GM23338 (cell line): ENCODE measurements around the gene MKRN2OS. TPM values are rescaled to one million over a fixed set of nuclear protein-coding genes. Genes with fewer than 3 reads are reported as not detected.

ENCODE experiments used
- ATAC-seq: fragments of 200-7000 bp; cut with Tn5 transposase; 3 replicates; pipeline ENCODE4 v1.9.1; 2020
- DNase-seq: peaks from one replicate; pipeline ENCODE4 v3.0.0-alpha.2; 2015; ENCODE audit warnings: low spot score
- H2AFZ ChIP-seq: fragments of 200-600 bp; sonication (generic); 2 replicates; pipeline ENCODE4 v1.8.0; 2016; ENCODE audit warnings: antibody characterized with exemption, mild to moderate bottlenecking, moderate library complexity
- H3F3A ChIP-seq: fragments of 200-600 bp; sonication (generic); replicated peaks from 2 replicates; pipeline ENCODE4 v1.8.0; 2017; ENCODE audit warnings: antibody characterized with exemption, mixed run types, low read depth
- H3K27ac ChIP-seq: fragments of 200-600 bp; sonication (generic); 2 replicates; pipeline ENCODE4 v1.6.1; 2016; ENCODE audit warnings: low read depth
- H3K27me3 ChIP-seq: fragments of 200-600 bp; sonication (generic); 2 replicates; pipeline ENCODE4 v1.8.0; 2016; ENCODE audit warnings: mild to moderate bottlenecking, mixed run types, moderate library complexity; ENCODE audit not compliant: insufficient read depth
- H3K36me3 ChIP-seq: fragments of 200-600 bp; sonication (generic); 2 replicates; pipeline ENCODE4 v1.8.0; 2016; ENCODE audit warnings: mild to moderate bottlenecking; ENCODE audit not compliant: insufficient read depth
- H3K4me1 ChIP-seq: fragments of 200-600 bp; sonication (generic); 2 replicates; pipeline ENCODE4 v1.8.0; 2016; ENCODE audit warnings: mild to moderate bottlenecking, moderate library complexity; ENCODE audit not compliant: insufficient read depth
- H3K4me2 ChIP-seq: fragments of 200-600 bp; sonication (generic); 2 replicates; pipeline ENCODE4 v1.7.1; 2017; ENCODE audit warnings: mixed run types
- H3K4me3 ChIP-seq: fragments of 200-600 bp; sonication (generic); 2 replicates; pipeline ENCODE4 v1.6.1; 2016; ENCODE audit warnings: mixed run types
- H3K79me2 ChIP-seq: fragments of 200-600 bp; sonication (generic); replicated peaks from 2 replicates; pipeline ENCODE4 v1.8.0; 2017; ENCODE audit warnings: mild to moderate bottlenecking; ENCODE audit not compliant: insufficient read depth
- H3K9me2 ChIP-seq: fragments of 200-600 bp; sonication (generic); 2 replicates; pipeline ENCODE4 v1.8.0; 2017; ENCODE audit not compliant: insufficient read depth
- H4K20me1 ChIP-seq: fragments of 200-600 bp; sonication (generic); replicated peaks from 2 replicates; pipeline ENCODE4 v1.8.0; 2017; ENCODE audit warnings: mild to moderate bottlenecking; ENCODE audit not compliant: insufficient read depth
- H3K27ac Mint-ChIP-seq: 2 replicates; pipeline ENCODE4 v1.8.0; 2020; ENCODE audit warnings: inconsistent platforms, mild to moderate bottlenecking, moderate library complexity, mixed read lengths
- H3K27me3 Mint-ChIP-seq: 3 replicates; pipeline ENCODE4 v1.8.0; 2022; ENCODE audit warnings: low read depth, mild to moderate bottlenecking, moderate library complexity, mixed read lengths, inconsistent platforms; ENCODE audit not compliant: insufficient read depth, poor library complexity
- H3K36me3 Mint-ChIP-seq: 3 replicates; pipeline ENCODE4 v1.8.0; 2021; ENCODE audit warnings: low read depth, mild to moderate bottlenecking, inconsistent platforms, moderate library complexity, mixed read lengths
- H3K4me1 Mint-ChIP-seq: 3 replicates; pipeline ENCODE4 v1.8.0; 2020; ENCODE audit warnings: mild to moderate bottlenecking, inconsistent platforms, mixed read lengths
- H3K4me3 Mint-ChIP-seq: 3 replicates; pipeline ENCODE4 v1.8.0; 2021; ENCODE audit warnings: moderate library complexity, mild to moderate bottlenecking, inconsistent platforms, mixed read lengths
- H3K9me3 Mint-ChIP-seq: 3 replicates; pipeline ENCODE4 v1.8.0; 2020; ENCODE audit warnings: moderate library complexity, mild to moderate bottlenecking, inconsistent platforms, mixed read lengths
- CREB1 ChIP-seq: fragments of 250-450 bp; sonication (Bioruptor Pico); IDR thresholded peaks from 2 replicates; pipeline ENCODE4 v1.5.0; 2020; ENCODE audit warnings: low read depth, mild to moderate bottlenecking, moderate library complexity
- ETS1 ChIP-seq: IDR thresholded peaks from 2 replicates; pipeline ENCODE4 v1.6.1; 2016; ENCODE audit warnings: antibody characterized with exemption
- EZH2 ChIP-seq: fragments of 200-600 bp; sonication (generic); IDR thresholded peaks from one replicate; pipeline ENCODE4 v1.8.0; 2017; ENCODE audit warnings: antibody characterized with exemption, mild to moderate bottlenecking, low read depth; ENCODE audit not compliant: unreplicated experiment
- EZH2phosphoT487 ChIP-seq: fragments of 200-600 bp; sonication (generic); IDR thresholded peaks from one replicate; pipeline ENCODE4 v1.8.1; 2018; ENCODE audit warnings: antibody characterized with exemption; ENCODE audit not compliant: unreplicated experiment
- JUNB ChIP-seq: IDR thresholded peaks from one replicate; pipeline ENCODE4 v1.6.1; 2016; ENCODE audit warnings: antibody characterized with exemption; ENCODE audit not compliant: unreplicated experiment
- NANOG ChIP-seq: IDR thresholded peaks from 2 replicates; pipeline ENCODE4 v1.6.1; 2016; ENCODE audit warnings: antibody characterized with exemption, borderline replicate concordance
- POLR2AphosphoS5 ChIP-seq: IDR thresholded peaks from 2 replicates; pipeline ENCODE4 v1.6.1; 2016; ENCODE audit warnings: antibody characterized with exemption, low read depth
- STAT1 ChIP-seq: IDR thresholded peaks from one replicate; pipeline ENCODE4 v1.6.1; 2016; ENCODE audit warnings: antibody characterized with exemption; ENCODE audit not compliant: unreplicated experiment
- ZNF114 ChIP-seq: fragments of 250-450 bp; sonication (Bioruptor Pico); IDR thresholded peaks from 2 replicates; pipeline ENCODE4 v1.5.0; 2020; ENCODE audit warnings: mild to moderate bottlenecking, moderate library complexity
- ZNF331 ChIP-seq: fragments of 250-450 bp; sonication (Bioruptor Pico); IDR thresholded peaks from 2 replicates; pipeline ENCODE4 v1.5.0; 2020; ENCODE audit warnings: low read depth, mild to moderate bottlenecking, moderate library complexity
- ZNF462 ChIP-seq: fragments of 250-450 bp; sonication (Bioruptor Pico); IDR thresholded peaks from 2 replicates; pipeline ENCODE4 v1.5.0; 2020; ENCODE audit warnings: mild to moderate bottlenecking, moderate library complexity
- polyA plus RNA-seq: library from polyadenylated mRNA; unstranded; fragments of >200 nt; fragmentation: Nextera tagmentation; extraction: Ambion mirVana; gene quantifications from 2 replicates; pipeline ENCODE4 v1.2.1, GENCODE V29; 2016
- total RNA-seq: library from RNA; depleted of rRNA; stranded (reverse); fragments of >200 nt; shearing (Covaris generic); gene quantifications from 2 replicates; pipeline ENCODE4 v1.2.3, GENCODE V29; 2014
- TF ChIP-seq, protein P1 (sequence below), 2 experiments: fragments of 200-600 bp in 1 of 2; sonication (generic) in 1 of 2; conservative IDR thresholded peaks; 2 replicates each; pipeline versions ENCODE4 v1.5.1 to v1.6.1; 2016 to 2017; ENCODE audit warnings: antibody characterized with exemption in 2 of 2, low read depth in 2 of 2, mild to moderate bottlenecking in 2 of 2, moderate library complexity in 1 of 2
- TF ChIP-seq, protein P2 (sequence below): IDR thresholded peaks from one replicate; pipeline ENCODE4 v1.6.1; 2018; ENCODE audit warnings: antibody characterized with exemption; ENCODE audit not compliant: unreplicated experiment

MKRN2OS gene
- total and polyA plus RNA-seq, 2 experiments from 2014 or later = 0.55 TPM; not detected in 1

- 0 out of 2 replicates have a peak, but pooled peaks cover 8% of the 10 kb centered on the region for H4K20me1 ChIP-seq
- no peaks in the 10 kb centered on the region for H3F3A ChIP-seq
- Mint-ChIP-seq H3K9me3 (peaks cover 3% of the 10 kb centered on the region; the same call in 1 of the 3 replicates), H3K4me3 (no peak overlapping the region), H3K4me1 (no peaks in the 10 kb centered on the region; the same call in 2 of the 3 replicates), H3K27me3 (peaks cover 5% of the 10 kb centered on the region), H3K36me3 (peaks cover 65% of the 10 kb centered on the region), H3K27ac (peak overlapping the region; percentile 66; the same call in 1 of the 2 replicates)
- H2AFZ ChIP-seq = no peak overlapping the region
- no peak overlapping the region for H3K4me3 ChIP-seq
- no peak overlapping the region for H3K27ac ChIP-seq
- no peak for TF ChIP-seq JUNB
- no peak for TF ChIP-seq POLR2AphosphoS5
- TF ChIP-seq ETS1 = no peak
- TF ChIP-seq, protein P1, sequence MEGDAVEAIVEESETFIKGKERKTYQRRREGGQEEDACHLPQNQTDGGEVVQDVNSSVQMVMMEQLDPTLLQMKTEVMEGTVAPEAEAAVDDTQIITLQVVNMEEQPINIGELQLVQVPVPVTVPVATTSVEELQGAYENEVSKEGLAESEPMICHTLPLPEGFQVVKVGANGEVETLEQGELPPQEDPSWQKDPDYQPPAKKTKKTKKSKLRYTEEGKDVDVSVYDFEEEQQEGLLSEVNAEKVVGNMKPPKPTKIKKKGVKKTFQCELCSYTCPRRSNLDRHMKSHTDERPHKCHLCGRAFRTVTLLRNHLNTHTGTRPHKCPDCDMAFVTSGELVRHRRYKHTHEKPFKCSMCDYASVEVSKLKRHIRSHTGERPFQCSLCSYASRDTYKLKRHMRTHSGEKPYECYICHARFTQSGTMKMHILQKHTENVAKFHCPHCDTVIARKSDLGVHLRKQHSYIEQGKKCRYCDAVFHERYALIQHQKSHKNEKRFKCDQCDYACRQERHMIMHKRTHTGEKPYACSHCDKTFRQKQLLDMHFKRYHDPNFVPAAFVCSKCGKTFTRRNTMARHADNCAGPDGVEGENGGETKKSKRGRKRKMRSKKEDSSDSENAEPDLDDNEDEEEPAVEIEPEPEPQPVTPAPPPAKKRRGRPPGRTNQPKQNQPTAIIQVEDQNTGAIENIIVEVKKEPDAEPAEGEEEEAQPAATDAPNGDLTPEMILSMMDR (conservative IDR thresholded peaks at IDR 0.05; ENCODE audit: low read depth in 2 of 2) = no peak
- TF ChIP-seq ZNF462 (CRISPR knock-in tag) = no peak
- TF ChIP-seq EZH2phosphoT487 = no peak
- TF ChIP-seq ZNF331 = no peak
- TF ChIP-seq EZH2 = no peak
- TF ChIP-seq ZNF114 (CRISPR knock-in tag) = no peak
- no peak for TF ChIP-seq STAT1
- no peak for TF ChIP-seq CREB1
- TF ChIP-seq, protein P2, sequence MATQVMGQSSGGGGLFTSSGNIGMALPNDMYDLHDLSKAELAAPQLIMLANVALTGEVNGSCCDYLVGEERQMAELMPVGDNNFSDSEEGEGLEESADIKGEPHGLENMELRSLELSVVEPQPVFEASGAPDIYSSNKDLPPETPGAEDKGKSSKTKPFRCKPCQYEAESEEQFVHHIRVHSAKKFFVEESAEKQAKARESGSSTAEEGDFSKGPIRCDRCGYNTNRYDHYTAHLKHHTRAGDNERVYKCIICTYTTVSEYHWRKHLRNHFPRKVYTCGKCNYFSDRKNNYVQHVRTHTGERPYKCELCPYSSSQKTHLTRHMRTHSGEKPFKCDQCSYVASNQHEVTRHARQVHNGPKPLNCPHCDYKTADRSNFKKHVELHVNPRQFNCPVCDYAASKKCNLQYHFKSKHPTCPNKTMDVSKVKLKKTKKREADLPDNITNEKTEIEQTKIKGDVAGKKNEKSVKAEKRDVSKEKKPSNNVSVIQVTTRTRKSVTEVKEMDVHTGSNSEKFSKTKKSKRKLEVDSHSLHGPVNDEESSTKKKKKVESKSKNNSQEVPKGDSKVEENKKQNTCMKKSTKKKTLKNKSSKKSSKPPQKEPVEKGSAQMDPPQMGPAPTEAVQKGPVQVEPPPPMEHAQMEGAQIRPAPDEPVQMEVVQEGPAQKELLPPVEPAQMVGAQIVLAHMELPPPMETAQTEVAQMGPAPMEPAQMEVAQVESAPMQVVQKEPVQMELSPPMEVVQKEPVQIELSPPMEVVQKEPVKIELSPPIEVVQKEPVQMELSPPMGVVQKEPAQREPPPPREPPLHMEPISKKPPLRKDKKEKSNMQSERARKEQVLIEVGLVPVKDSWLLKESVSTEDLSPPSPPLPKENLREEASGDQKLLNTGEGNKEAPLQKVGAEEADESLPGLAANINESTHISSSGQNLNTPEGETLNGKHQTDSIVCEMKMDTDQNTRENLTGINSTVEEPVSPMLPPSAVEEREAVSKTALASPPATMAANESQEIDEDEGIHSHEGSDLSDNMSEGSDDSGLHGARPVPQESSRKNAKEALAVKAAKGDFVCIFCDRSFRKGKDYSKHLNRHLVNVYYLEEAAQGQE = no peak
- TF ChIP-seq NANOG = no peak
- no peak overlapping the region for H3K4me2 ChIP-seq
- no peaks in the 10 kb centered on the region for H3K9me2 ChIP-seq
- no peaks in the 10 kb centered on the region; the same call in 1 of the 2 replicates for H3K79me2 ChIP-seq
- no peaks in the 10 kb centered on the region for H3K4me1 ChIP-seq
- H3K36me3 ChIP-seq = peaks cover 20% of the 10 kb centered on the region
- DNase-seq (no peak), ATAC-seq (no peak)
- no peaks in the 10 kb centered on the region for H3K27me3 ChIP-seq
These were observed 46.2 kb upstream of the MKRN2OS start for GRCh38 chr3:12591456-12591855.
